T47D (cell line): ENCODE data around the gene COMMD1.
A peak's percentile ranks its signal among the peaks of the same experiment; 100 is the strongest.

Source experiments
- DNase-seq, 2 experiments: peaks; one replicate each; pipeline versions ENCODE4 v3.0.0 to v3.0.0-alpha.2; 2011 to 2012; ENCODE audit warnings: low read depth in 1 of 2, low spot score in 1 of 2
- JUND ChIP-seq: IDR thresholded peaks from 2 replicates; pipeline ENCODE4 v1.6.1; 2012; ENCODE audit warnings: low read depth
- in situ Hi-C: cut with HindIII; loops from 2 replicates; pipeline ENCODE4 v1.10.0; 2016; ENCODE audit warnings: low sequenced_read_pairs, low pct_unique_long_range_greater_than_20kb

COMMD1 gene

GRCh38 chr2:62054029-62054791 lies 148.7 kb downstream of the COMMD1 start:
- DNase-seq: no peak
- no peak for TF ChIP-seq JUND
- in situ Hi-C loops: no loop called here

- in situ Hi-C loops: no loop called here
- no peak for TF ChIP-seq JUND
- no peak for DNase-seq
Measured at GRCh38 chr2:62054916-62055450, 149.5 kb downstream of the COMMD1 start.

GRCh38 chr2:62055724-62056336 lies 150.4 kb downstream of the COMMD1 start:
- no peak for DNase-seq
- in situ Hi-C loops: no loop called here
- no peak for TF ChIP-seq JUND

GRCh38 chr2:62056341-62056740 lies 150.9 kb downstream of the COMMD1 start:
- DNase-seq: no peak
- in situ Hi-C loops: no loop called here
- no peak for TF ChIP-seq JUND

- no peak for TF ChIP-seq JUND
- in situ Hi-C loops: no loop called here
- DNase-seq: no peak
Measured at GRCh38 chr2:62065243-62065642, 159.8 kb downstream of the COMMD1 start.

GRCh38 chr2:62071126-62071598 lies 165.7 kb downstream of the COMMD1 start:
- no peak for TF ChIP-seq JUND
- in situ Hi-C loops: no loop called here
- DNase-seq: peak in 1 of 2 experiments; percentile 1

GRCh38 chr2:62071760-62072680 lies 166.5 kb downstream of the COMMD1 start:
- in situ Hi-C loops: no loop called here
- TF ChIP-seq JUND: no peak
- peak in 1 of 2 experiments; percentile 1 for DNase-seq

GRCh38 chr2:62074233-62074632 lies 168.8 kb downstream of the COMMD1 start:
- in situ Hi-C loops: no loop called here
- TF ChIP-seq JUND: no peak
- DNase-seq: no peak

GRCh38 chr2:62076980-62077638 lies 171.6 kb downstream of the COMMD1 start:
- TF ChIP-seq JUND: no peak
- no peak for DNase-seq
- in situ Hi-C loops: no loop called here

GRCh38 chr2:62084801-62085200 lies 179.3 kb downstream of the COMMD1 start:
- no peak for DNase-seq
- TF ChIP-seq JUND: no peak
- in situ Hi-C loops: no loop called here

GRCh38 chr2:62089658-62090057 lies 184.2 kb downstream of the COMMD1 start:
- in situ Hi-C loops: no loop called here
- TF ChIP-seq JUND: no peak
- no peak for DNase-seq

- in situ Hi-C loops: no loop called here
- no peak for DNase-seq
- no peak for TF ChIP-seq JUND
Measured at GRCh38 chr2:62091471-62091870, 186.0 kb downstream of the COMMD1 start.
